Esophagus squamous epithelium (tissue), 5 donors: ENCODE results near the gene PXDC1. TPM values are rescaled to one million over a fixed set of nuclear protein-coding genes. Genes with fewer than 3 reads are reported as not detected.

ENCODE experiments used
- DNase-seq: peaks from one replicate; lab custom pipeline; 2025; lab: John Stamatoyannopoulos, UW
- H3K27ac ChIP-seq, 4 donors: fragments of 200-600 bp; sonication (generic); one replicate each; pipeline ENCODE4 v1.5.1; 2016 to 2019; ENCODE audit warnings: mild to moderate bottlenecking in 1 of 4
- H3K27me3 ChIP-seq, 4 donors: fragments of 200-600 bp; sonication (generic); 1 replicate in 3 of 4; 2 replicates in 1 of 4; pipeline versions ENCODE4 v1.5.1 to v1.6.0; 2017 to 2021; ENCODE audit warnings: antibody characterized with exemption in 1 of 4
- H3K36me3 ChIP-seq, 3 donors: fragments of 200-600 bp; sonication (generic); one replicate each; pipeline ENCODE4 v1.5.1; 2016 to 2019
- H3K4me1 ChIP-seq, 3 donors: fragments of 200-600 bp; sonication (generic); one replicate each; pipeline ENCODE4 v1.5.1; 2017 to 2019
- H3K4me3 ChIP-seq, 4 donors: fragments of 200-600 bp; sonication (generic); 1 replicate in 3 of 4; 2 replicates in 1 of 4; pipeline ENCODE4 v1.5.1; 2016 to 2019; ENCODE audit warnings: mild to moderate bottlenecking in 2 of 4, moderate library complexity in 1 of 4
- H3K9me3 ChIP-seq, 3 donors: fragments of 200-600 bp; sonication (generic); one replicate each; pipeline ENCODE4 v1.5.1; 2016 to 2019
- POLR2A ChIP-seq, 4 donors: fragments of 450-650 bp; IDR thresholded peaks; one replicate each; pipeline ENCODE4 v1.6.1; 2017; ENCODE audit warnings: antibody characterized with exemption in 4 of 4, mild to moderate bottlenecking in 4 of 4, moderate library complexity in 3 of 4
- WGBS, 2 donors: methylation state at CpG; one replicate each; pipeline ENCODE4 v1.1.5; 2018; 5-methylcytosine and 5-hydroxymethylcytosine counted together
- intact Hi-C: fragments of 100-400 bp; cut with DNase I; formaldehyde crosslinking; loops from one replicate; pipeline ENCODE4 v1.15.0; 2022
- total RNA-seq, 4 donors: library from RNA; depleted of rRNA; stranded (reverse); fragments of >200 nt; gene quantifications; one replicate each; pipeline ENCODE4 v1.1.0, GENCODE V29; 2016
- TF ChIP-seq, protein P1 (sequence below), 6 experiments: fragments of 450-650 bp in 4 of 6; fragments of 200-600 bp in 2 of 6; sonication (generic) in 2 of 6; IDR thresholded peaks; one replicate each; pipeline ENCODE4 v1.5.1; 2016 to 2019; ENCODE audit warnings: antibody characterized with exemption in 6 of 6, mild to moderate bottlenecking in 4 of 6, moderate library complexity in 4 of 6
- donor health status: DM: yes; HTN: yes; CAD: no.

The PXDC1 gene
- total RNA-seq, 4 donors from 2014 or later = 12.1 to 58.0 (median 24.0) TPM

DNA sequence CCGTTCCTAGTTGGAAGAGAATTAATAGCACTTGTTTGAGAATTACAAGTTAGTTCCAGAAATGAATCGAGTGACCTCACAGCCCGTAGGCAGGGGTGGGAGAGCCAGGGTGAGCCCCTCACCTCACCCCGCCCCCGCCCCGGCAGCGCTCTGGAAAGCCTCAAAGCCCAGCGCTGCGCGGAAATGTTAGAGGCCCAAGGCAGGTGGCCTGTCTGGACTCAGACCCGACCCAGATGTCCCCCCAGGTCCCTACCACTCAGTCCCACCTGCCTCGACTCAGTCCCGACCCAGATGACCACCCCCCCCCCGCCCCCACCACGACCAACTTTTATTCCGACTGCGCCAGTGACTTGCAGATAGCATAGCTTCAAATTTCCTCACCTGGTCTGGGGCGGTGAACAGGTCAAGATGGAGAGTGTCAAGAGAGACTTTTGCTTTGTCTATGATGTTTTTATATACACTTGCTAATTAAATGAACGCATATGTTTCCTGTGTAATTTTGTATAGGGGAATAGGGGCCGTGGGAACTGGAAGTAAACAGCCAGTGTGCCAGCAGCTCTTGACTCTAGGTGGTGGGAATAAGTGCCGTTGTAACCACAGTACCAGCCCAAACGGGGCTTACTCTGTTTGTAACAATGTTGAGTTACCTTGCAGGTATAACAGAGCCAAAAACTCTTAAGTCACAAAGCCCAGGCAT, 1.2 kb upstream of the PXDC1 start:
- no peak for TF ChIP-seq POLR2A (IDR thresholded peaks at IDR 0.05)
- TF ChIP-seq, protein P1, sequence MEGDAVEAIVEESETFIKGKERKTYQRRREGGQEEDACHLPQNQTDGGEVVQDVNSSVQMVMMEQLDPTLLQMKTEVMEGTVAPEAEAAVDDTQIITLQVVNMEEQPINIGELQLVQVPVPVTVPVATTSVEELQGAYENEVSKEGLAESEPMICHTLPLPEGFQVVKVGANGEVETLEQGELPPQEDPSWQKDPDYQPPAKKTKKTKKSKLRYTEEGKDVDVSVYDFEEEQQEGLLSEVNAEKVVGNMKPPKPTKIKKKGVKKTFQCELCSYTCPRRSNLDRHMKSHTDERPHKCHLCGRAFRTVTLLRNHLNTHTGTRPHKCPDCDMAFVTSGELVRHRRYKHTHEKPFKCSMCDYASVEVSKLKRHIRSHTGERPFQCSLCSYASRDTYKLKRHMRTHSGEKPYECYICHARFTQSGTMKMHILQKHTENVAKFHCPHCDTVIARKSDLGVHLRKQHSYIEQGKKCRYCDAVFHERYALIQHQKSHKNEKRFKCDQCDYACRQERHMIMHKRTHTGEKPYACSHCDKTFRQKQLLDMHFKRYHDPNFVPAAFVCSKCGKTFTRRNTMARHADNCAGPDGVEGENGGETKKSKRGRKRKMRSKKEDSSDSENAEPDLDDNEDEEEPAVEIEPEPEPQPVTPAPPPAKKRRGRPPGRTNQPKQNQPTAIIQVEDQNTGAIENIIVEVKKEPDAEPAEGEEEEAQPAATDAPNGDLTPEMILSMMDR (IDR thresholded peaks at IDR 0.05) = no peak
- H3K4me1 ChIP-seq = peaks cover 22 to 56% (median 26%) of the 10 kb centered on the region in 3 donors
- H3K9me3 ChIP-seq = no peaks in the 10 kb centered on the region
- 36 to 49% methylated on average over 14 to 16 of the region's 22 CpGs for WGBS, 2 donors
- no peaks in the 10 kb centered on the region for H3K36me3 ChIP-seq
- H3K27ac ChIP-seq = peak overlapping the region; percentile 92 to 98 (median 96)
- peaks cover 0 to 12% (median 0%) of the 10 kb centered on the region in 4 donors for H3K27me3 ChIP-seq
- intact Hi-C loops = loop anchor here (10.0 kb wide), 1 partner anchor 72 kb away; no protein-coding TSS in a partner anchor
- H3K4me3 ChIP-seq = peak overlapping the region; percentile 55 to 97 (median 82)
- DNase-seq = no peak

DNA sequence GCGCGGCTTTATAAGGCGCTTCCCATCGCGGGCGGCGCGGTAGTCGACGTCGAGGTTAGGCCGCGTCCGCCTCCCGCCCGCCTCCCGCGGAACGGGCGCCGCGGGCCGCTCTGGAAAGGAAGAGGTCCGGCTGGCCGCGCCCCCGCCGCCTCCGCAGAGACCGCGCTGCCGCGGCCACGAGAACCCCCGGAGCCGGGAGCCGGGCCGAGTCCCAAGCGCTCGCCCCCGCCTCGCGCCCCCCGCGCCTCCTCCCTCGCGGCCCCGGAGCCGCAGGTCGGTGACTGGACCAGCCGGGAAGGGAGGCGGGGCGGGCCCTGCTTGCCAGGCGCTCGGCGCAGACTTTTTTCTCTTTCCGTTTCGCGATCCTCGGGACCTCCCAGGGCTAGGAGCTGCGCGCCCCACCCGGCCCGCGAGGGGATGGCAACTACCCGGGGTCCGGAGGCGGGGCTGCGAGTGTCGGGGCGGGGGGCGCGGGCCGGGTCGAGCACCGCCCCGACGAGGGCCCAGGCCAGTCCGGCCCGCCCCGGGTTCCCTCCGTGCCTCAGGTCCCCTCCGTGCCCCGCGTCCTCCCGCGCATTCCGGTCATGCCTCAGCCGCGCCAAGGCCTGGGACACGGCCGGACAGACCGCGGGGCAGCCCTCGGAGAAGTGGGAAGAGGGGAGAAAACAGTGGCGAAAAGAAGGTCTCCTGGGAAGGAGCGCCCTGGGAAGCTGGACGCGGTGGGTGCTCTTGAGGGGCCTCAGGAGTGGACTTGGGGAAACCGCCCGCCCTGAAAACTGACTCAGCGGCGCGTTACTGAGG, 417 bp upstream of the PXDC1 start:
- Histone ChIP-seq H3K27ac (peak overlapping the region; percentile 92 to 98 (median 96)), H3K4me1 (peaks cover 22 to 64% (median 29%) of the 10 kb centered on the region in 3 donors), H3K4me3 (peak overlapping the region; percentile 55 to 97 (median 82)), H3K27me3 (peaks cover 0 to 12% (median 0%) of the 10 kb centered on the region in 4 donors), H3K36me3 (no peaks in the 10 kb centered on the region), H3K9me3 (no peaks in the 10 kb centered on the region)
- intact Hi-C loops = loop anchor here (10.0 kb wide), 1 partner anchor 73 kb away; no protein-coding TSS in a partner anchor
- TF ChIP-seq POLR2A (IDR thresholded peaks at IDR 0.05) = peak in 2 of 4 donors; percentile 84 to 89
- TF ChIP-seq, protein P1 (IDR thresholded peaks at IDR 0.05) = peak in 4 of 6 experiments; percentile 32 to 39 (median 36)
- WGBS, 2 donors = 0 to 5% methylated on average over 9 of the region's 104 CpGs
- DNase-seq = peak; percentile 41

DNA sequence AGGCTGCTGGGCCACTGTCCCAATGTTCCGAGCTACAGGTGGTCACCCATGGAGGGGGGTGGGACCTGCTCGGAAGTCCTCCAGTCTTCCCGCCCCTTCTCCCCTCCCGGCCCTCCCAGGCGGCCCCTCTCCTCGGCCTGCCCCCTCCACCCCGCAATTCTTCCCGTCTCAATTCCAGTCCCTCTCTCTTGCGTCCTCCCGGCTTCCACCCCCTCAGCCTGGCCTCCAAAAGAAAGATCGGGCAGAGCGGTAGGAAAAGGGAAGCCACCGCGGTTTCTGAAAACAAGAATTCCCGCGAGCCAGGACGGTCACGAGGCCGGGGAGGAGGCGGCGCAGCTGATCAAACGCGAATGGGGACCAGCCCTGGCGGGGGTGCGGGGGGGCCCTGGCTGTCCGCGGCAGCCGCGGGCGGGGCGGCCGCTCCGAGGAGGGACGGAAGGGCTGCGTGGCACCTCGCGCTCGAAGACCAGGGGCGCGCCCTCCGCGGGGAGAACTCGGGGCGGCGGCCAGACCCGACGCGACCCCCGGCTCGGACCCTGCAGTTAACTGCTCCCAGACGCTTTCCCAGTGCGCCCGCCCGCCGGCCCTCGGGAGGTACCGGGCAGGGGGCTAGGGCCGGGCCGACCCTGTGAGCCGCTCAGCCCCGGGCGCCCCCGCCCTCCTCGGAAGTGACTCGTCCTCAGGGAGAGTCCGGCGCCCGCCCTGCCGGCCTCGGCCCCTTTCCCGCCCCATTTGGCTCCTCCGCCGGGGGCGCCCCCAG, 1.0 kb downstream of the PXDC1 start:
- Histone ChIP-seq H3K4me1 (peaks cover 22 to 78% (median 43%) of the 10 kb centered on the region in 3 donors), H3K36me3 (peaks cover 0 to 6% (median 0%) of the 10 kb centered on the region in 3 donors), H3K9me3 (no peaks in the 10 kb centered on the region), H3K27me3 (peaks cover 0 to 12% (median 0%) of the 10 kb centered on the region in 4 donors), H3K27ac (peak overlapping the region; percentile 92 to 98 (median 96)), H3K4me3 (peak overlapping the region; percentile 55 to 97 (median 82))
- intact Hi-C loops = loop anchor here (10.0 kb wide), 1 partner anchor 74 kb away; no protein-coding TSS in a partner anchor
- 0% methylated on average over 5 to 7 of the region's 74 CpGs for WGBS, 2 donors
- no peak for DNase-seq
- TF ChIP-seq, protein P1 (IDR thresholded peaks at IDR 0.05) = peak in 1 of 6 experiments; percentile 7
- peak in 3 of 4 donors; percentile 29 to 90 (median 78) for TF ChIP-seq POLR2A (IDR thresholded peaks at IDR 0.05)

DNA sequence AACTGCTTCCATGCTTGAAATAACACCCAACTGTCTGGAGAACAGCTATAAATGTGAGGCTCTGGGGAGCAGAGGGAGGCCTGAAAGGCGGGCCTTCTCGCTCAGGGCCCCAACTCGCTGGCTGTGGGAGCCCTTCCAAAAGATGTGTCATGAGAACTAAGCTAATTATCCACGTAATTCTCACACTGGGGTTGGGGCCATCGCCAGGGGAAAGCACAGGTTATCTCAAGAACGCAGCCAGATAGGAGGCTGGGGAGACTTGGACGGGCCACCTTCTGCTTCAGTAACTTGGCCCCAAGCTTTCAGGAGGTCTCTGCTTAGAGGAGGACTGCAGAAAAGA, 1.6 kb downstream of the PXDC1 start:
- 0 to 6% methylated on average over 2 to 6 of the region's 7 CpGs for WGBS, 2 donors
- peaks cover 22 to 84% (median 48%) of the 10 kb centered on the region in 3 donors for H3K4me1 ChIP-seq

More for the DNA sequence above, 1.6 kb downstream of the PXDC1 start:
- Histone ChIP-seq H3K36me3 (peaks cover 0 to 6% (median 0%) of the 10 kb centered on the region in 3 donors), H3K27me3 (peaks cover 0 to 12% (median 0%) of the 10 kb centered on the region in 4 donors), H3K9me3 (no peaks in the 10 kb centered on the region), H3K27ac (peak overlapping the region; percentile 92 to 98 (median 96)), H3K4me3 (peak overlapping the region; percentile 55 to 97 (median 82))
- no peak for DNase-seq
- intact Hi-C loops = loop anchor here (5.0 to 10.0 kb wide), 3 partner anchors 75 to 242 kb away; partner anchors contain the start of gene FAM50B
- TF ChIP-seq POLR2A (IDR thresholded peaks at IDR 0.05) = peak in 1 of 4 donors; percentile 6
- TF ChIP-seq, protein P1 (IDR thresholded peaks at IDR 0.05) = no peak
